Body of pancreas (tissue), 4 donors: ENCODE data around the gene KBTBD3. TPM values are rescaled to one million over a fixed set of nuclear protein-coding genes. Genes with fewer than 3 reads are reported as not detected.

Experiments
- ATAC-seq: fragments of 150-250 bp; one replicate; pipeline ENCODE4 v1.9.1; 2016
- DNase-seq, 4 donors: peaks; one replicate each; pipeline ENCODE4 v3.0.0-alpha.2; 2019
- H3K27ac ChIP-seq, 4 donors: fragments of 200-600 bp; sonication (generic); 1 replicate in 3 of 4; 2 replicates in 1 of 4; pipeline versions ENCODE4 v1.5.1 to v1.6.1; 2016 to 2019; ENCODE audit warnings: mild to moderate bottlenecking in 1 of 4, mixed read lengths in 1 of 4, moderate library complexity in 1 of 4
- H3K27me3 ChIP-seq, 2 donors: fragments of 200-600 bp; sonication (generic); one replicate each; pipeline ENCODE4 v1.6.0; 2016; ENCODE audit warnings: mild to moderate bottlenecking in 1 of 2
- H3K36me3 ChIP-seq, 2 donors: fragments of 200-600 bp; sonication (generic); replicated peaks in 1 of 2; 2 replicates each; pipeline ENCODE4 v1.5.1; 2016; ENCODE audit warnings: low read depth in 2 of 2; ENCODE audit not compliant: insufficient read depth in 1 of 2
- H3K4me1 ChIP-seq: fragments of 200-600 bp; sonication (generic); one replicate; pipeline ENCODE4 v1.6.0; 2016
- H3K4me3 ChIP-seq, 2 donors: fragments of 200-600 bp; sonication (generic); 1 replicate in 1 of 2; 2 replicates in 1 of 2; pipeline ENCODE4 v1.5.1; 2016 to 2019
- H3K9me3 ChIP-seq, 3 donors: fragments of 200-600 bp; sonication (generic); 1 replicate in 2 of 3; 2 replicates in 1 of 3; pipeline ENCODE4 v1.5.1; 2016
- POLR2A ChIP-seq, 3 donors: fragments of 450-650 bp; IDR thresholded peaks; one replicate each; pipeline ENCODE4 v1.6.1; 2016; ENCODE audit warnings: antibody characterized with exemption in 3 of 3, mild to moderate bottlenecking in 2 of 3
- WGBS, 2 donors: methylation state at CpG; one replicate each; pipeline ENCODE4 v1.1.5; 2017; 5-methylcytosine and 5-hydroxymethylcytosine counted together
- intact Hi-C: fragments of 100-400 bp; cut with DNase I; formaldehyde crosslinking; loops from one replicate; pipeline ENCODE4 v1.15.1; 2023
- total RNA-seq, 2 donors: library from RNA; depleted of rRNA; stranded (reverse); fragments of >200 nt; gene quantifications; one replicate each; pipeline ENCODE4 v1.1.0, GENCODE V29; 2016
- TF ChIP-seq, protein P1 (sequence below), 7 experiments: fragments of 450-650 bp in 4 of 7; fragments of 200-600 bp in 3 of 7; sonication (generic) in 3 of 7; IDR thresholded peaks; one replicate each; pipeline ENCODE4 v1.5.1; 2016 to 2019; ENCODE audit warnings: antibody characterized with exemption in 7 of 7

Gene KBTBD3
- total RNA-seq, 2 donors from 2014 or later: 2.0 to 5.7 TPM

DNA sequence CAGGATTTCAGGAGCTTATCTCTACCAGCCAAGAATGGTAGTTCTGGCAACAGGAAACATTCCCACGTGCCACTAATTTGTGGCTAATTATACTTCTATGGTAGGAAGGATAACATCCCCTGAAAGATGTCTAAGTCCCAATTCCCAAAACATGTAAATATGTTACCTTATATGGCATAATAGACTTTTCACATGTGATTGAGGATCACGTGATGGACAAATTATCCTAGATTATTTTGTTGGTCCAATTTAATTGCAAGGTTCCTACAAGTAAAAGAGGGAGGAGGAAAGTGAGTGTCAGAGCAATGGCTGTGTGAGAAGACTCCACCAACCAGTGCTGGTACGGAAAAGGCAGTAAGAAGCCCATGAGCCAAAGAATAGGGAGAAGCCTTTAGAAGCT is 45.2 kb downstream of the KBTBD3 start:
- Histone ChIP-seq H3K4me3 (no peak overlapping the region), H3K9me3 (no peaks in the 10 kb centered on the region), H3K4me1 (peaks cover 23% of the 10 kb centered on the region), H3K27me3 (no peaks in the 10 kb centered on the region), H3K27ac (no peak overlapping the region), H3K36me3 (no peaks in the 10 kb centered on the region)
- DNase-seq (no peak), ATAC-seq (no peak)
- 71 to 81% methylated on average over 3 of the region's 3 CpGs for WGBS, 2 donors
- intact Hi-C loops: no loop called here
- TF ChIP-seq, protein P1, sequence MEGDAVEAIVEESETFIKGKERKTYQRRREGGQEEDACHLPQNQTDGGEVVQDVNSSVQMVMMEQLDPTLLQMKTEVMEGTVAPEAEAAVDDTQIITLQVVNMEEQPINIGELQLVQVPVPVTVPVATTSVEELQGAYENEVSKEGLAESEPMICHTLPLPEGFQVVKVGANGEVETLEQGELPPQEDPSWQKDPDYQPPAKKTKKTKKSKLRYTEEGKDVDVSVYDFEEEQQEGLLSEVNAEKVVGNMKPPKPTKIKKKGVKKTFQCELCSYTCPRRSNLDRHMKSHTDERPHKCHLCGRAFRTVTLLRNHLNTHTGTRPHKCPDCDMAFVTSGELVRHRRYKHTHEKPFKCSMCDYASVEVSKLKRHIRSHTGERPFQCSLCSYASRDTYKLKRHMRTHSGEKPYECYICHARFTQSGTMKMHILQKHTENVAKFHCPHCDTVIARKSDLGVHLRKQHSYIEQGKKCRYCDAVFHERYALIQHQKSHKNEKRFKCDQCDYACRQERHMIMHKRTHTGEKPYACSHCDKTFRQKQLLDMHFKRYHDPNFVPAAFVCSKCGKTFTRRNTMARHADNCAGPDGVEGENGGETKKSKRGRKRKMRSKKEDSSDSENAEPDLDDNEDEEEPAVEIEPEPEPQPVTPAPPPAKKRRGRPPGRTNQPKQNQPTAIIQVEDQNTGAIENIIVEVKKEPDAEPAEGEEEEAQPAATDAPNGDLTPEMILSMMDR (IDR thresholded peaks at IDR 0.05): no peak
- TF ChIP-seq POLR2A (IDR thresholded peaks at IDR 0.05): no peak

- intact Hi-C loops: no loop called here
- H3K4me1 ChIP-seq: peaks cover 23% of the 10 kb centered on the region
- peak overlapping the region in 2 of 4 donors; percentile 14 to 42 for H3K27ac ChIP-seq
- no peaks in the 10 kb centered on the region for H3K9me3 ChIP-seq
- ATAC-seq: no peak
- no peak overlapping the region for H3K4me3 ChIP-seq
- no peaks in the 10 kb centered on the region for H3K27me3 ChIP-seq
- no peak for DNase-seq
- 56 to 63% methylated on average over 2 of the region's 2 CpGs for whole genome bisulfite sequencing, 2 donors
- TF ChIP-seq POLR2A (IDR thresholded peaks at IDR 0.05): no peak
- TF ChIP-seq, protein P1 (IDR thresholded peaks at IDR 0.05): no peak
- no peaks in the 10 kb centered on the region for H3K36me3 ChIP-seq
Measured at GRCh38 chr11:106031202-106031810, 45.8 kb downstream of the KBTBD3 start.

DNA sequence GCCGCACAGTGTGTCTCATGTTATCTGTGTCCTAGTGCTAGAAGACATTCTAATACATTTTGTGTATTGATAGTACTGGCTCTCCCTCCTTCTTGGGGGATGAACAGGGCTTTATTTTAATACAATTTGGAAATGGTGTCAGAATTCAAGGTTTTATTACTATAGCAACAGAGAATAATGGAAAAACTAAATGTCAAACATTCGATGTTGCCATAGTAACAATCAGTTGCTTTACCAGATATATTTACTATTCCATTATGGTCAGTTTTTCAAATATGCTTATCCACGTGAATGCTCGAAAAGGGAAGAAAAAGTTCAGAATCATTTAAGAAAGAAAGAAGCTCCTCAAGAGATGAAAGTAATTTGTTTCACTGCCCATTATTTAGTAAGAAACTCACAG is 46.5 kb downstream of the KBTBD3 start:
- Histone ChIP-seq H3K27ac (peak overlapping the region in 2 of 4 donors; percentile 14 to 42), H3K9me3 (no peaks in the 10 kb centered on the region), H3K36me3 (no peaks in the 10 kb centered on the region), H3K4me3 (no peak overlapping the region), H3K27me3 (no peaks in the 10 kb centered on the region), H3K4me1 (peaks cover 23% of the 10 kb centered on the region)
- peak; percentile 88 for ATAC-seq
- 21 to 27% methylated on average over 4 of the region's 4 CpGs for WGBS, 2 donors
- intact Hi-C loops: no loop called here
- DNase-seq: no peak
- no peak for TF ChIP-seq POLR2A (IDR thresholded peaks at IDR 0.05)
- TF ChIP-seq, protein P1 (IDR thresholded peaks at IDR 0.05): no peak

GRCh38 chr11:106022795-106023275 is 54.3 kb downstream of the KBTBD3 start:
- Histone ChIP-seq H3K27me3 (no peaks in the 10 kb centered on the region), H3K36me3 (no peaks in the 10 kb centered on the region), H3K27ac (peak overlapping the region in 3 of 4 donors; percentile 59 to 85 (median 78)), H3K4me1 (peaks cover 33% of the 10 kb centered on the region), H3K4me3 (peak overlapping the region; percentile 34 to 76), H3K9me3 (no peaks in the 10 kb centered on the region)
- no peak for ATAC-seq
- 78 to 86% methylated on average over 7 of the region's 7 CpGs for WGBS, 2 donors
- DNase-seq: no peak
- TF ChIP-seq, protein P1 (IDR thresholded peaks at IDR 0.05): no peak
- no peak for TF ChIP-seq POLR2A (IDR thresholded peaks at IDR 0.05)
- intact Hi-C loops: no loop called here
